Astrocyte of the spinal cord (primary cell): ENCODE data around the gene ABCC11.

Source experiments
- DNase-seq: peaks from one replicate; pipeline ENCODE4 v3.0.0; 2011; ENCODE audit warnings: low read depth, low spot score
- H3K4me3 ChIP-seq: 2 replicates; pipeline ENCODE4 v1.5.1; 2011; ENCODE audit warnings: low read depth, mild to moderate bottlenecking, low read length, moderate library complexity
- in situ Hi-C: cut with HindIII; loops from 2 replicates; pipeline ENCODE4 v1.10.0; 2017; ENCODE audit warnings: low sequenced_read_pairs
- TF ChIP-seq, protein P1 (sequence below): IDR thresholded peaks from 2 replicates; pipeline ENCODE4 v1.5.1; 2012; ENCODE audit warnings: low read depth, mild to moderate bottlenecking, low read length, inconsistent platforms

The ABCC11 gene

DNA sequence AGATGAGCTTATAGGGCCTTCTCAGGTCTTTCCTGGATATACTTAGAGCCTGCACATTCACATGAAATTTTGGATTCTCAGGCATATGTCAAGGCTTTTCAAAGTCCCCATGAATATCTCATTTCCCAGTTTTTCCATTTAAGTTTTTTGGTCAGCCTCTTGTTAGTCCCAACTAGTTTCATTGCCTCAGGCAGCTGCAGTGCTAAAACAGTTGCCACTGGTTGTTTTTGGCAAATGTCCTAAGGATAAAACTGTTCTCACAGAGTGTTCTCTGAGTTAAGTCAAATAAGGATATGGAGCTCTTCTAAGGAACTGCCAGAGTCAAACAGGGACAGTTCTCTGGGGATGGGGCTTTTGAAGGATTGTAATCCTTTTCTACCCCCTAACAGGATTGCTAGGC, 39.9 kb upstream of the ABCC11 start:
- in situ Hi-C loops: no loop called here
- TF ChIP-seq, protein P1, sequence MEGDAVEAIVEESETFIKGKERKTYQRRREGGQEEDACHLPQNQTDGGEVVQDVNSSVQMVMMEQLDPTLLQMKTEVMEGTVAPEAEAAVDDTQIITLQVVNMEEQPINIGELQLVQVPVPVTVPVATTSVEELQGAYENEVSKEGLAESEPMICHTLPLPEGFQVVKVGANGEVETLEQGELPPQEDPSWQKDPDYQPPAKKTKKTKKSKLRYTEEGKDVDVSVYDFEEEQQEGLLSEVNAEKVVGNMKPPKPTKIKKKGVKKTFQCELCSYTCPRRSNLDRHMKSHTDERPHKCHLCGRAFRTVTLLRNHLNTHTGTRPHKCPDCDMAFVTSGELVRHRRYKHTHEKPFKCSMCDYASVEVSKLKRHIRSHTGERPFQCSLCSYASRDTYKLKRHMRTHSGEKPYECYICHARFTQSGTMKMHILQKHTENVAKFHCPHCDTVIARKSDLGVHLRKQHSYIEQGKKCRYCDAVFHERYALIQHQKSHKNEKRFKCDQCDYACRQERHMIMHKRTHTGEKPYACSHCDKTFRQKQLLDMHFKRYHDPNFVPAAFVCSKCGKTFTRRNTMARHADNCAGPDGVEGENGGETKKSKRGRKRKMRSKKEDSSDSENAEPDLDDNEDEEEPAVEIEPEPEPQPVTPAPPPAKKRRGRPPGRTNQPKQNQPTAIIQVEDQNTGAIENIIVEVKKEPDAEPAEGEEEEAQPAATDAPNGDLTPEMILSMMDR: no peak
- DNase-seq: no peak

DNA sequence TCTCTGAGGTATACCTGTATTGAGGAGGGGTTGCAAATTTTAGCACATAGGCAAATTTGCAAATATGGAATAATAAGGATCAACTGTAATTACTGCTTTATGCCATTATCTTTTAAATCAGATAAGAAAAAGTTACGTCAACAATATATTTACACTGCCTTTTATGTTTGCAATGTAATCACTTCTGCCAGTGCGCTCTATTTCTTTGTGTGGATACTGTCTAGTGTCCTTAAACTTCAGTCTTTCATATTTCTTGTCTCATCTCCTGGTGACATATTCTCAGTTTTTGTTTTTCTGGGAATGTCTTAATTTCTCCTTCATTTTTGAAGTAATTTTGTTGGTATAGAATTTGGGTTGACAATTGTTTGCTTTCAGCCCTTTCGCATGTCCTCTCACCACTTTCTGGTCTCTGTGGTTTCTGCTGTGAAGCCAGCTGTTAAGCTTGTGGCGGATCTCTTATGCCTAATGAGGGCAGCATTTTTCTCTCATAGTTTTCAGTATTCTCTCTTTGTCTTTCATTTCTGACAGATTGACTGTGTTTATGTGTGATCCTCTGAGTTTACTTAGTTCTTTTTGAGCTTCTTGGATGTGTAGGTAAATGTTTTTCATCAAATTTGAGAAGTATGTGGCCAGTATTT, 37.6 kb upstream of the ABCC11 start:
- TF ChIP-seq, protein P1: no peak
- DNase-seq: no peak
- in situ Hi-C loops: no loop called here
- no peak overlapping the region for H3K4me3 ChIP-seq

More for the DNA sequence above, 39.9 kb upstream of the ABCC11 start:
- H3K4me3 ChIP-seq: no peak overlapping the region

DNA sequence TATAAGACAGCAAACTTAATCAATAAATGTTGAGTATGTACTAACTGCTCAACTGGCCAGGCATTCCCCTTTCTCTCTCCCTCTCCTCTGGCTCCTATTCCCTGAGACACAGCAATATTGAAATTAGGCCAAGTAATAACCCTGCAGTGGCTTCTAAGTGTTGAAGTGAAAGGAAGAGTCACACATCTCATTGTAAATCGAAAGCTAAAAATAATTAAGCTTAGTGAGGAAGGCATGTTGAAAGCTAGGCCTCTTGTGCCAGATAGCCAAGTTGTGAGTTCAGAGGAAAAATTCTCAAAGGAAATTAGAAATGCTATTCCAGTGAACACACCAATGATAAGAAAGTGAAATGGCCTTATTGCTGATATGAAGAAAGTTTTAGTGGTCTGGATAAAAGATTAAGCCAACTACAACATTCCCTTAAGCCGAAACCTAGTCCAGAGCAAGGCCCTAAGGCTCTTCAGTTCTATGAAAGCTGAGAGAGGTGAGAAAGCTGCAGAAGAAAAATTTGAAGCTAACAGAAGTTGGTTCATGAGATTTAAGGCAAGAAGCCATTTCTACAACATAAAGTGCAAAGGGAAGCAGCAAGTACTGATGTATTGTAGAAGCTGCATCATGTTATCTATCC, 35.4 kb upstream of the ABCC11 start:
- TF ChIP-seq, protein P1: no peak
- no peak overlapping the region for H3K4me3 ChIP-seq
- DNase-seq: no peak
- in situ Hi-C loops: no loop called here

GRCh38 chr16:48280546-48280945, 33.2 kb upstream of the ABCC11 start:
- no peak overlapping the region for H3K4me3 ChIP-seq
- DNase-seq: no peak
- in situ Hi-C loops: no loop called here
- TF ChIP-seq, protein P1: no peak

DNA sequence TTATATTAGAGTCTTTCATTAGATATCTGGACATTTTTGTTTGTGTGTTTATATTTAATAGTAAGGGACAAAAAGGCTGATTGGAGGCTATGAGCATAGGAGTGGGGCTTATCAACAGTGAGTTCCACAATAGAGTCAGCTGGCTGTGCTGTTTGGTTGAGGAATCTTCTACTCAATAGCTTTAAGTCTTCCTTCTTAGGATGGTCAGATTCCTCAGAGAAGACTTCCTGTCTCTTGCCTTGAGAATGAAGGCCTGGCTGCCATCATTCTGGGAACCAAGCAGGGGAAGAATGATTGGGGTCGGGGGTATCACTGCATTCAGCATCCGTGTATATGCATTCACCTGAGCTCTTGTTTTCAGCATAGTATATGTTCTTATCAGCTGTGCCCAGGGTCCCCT, 31.9 kb upstream of the ABCC11 start:
- in situ Hi-C loops: no loop called here
- DNase-seq: no peak
- no peak overlapping the region for H3K4me3 ChIP-seq
- TF ChIP-seq, protein P1: no peak

GRCh38 chr16:48277158-48277557, 29.8 kb upstream of the ABCC11 start:
- in situ Hi-C loops: no loop called here
- DNase-seq: no peak
- TF ChIP-seq, protein P1: no peak
- no peak overlapping the region for H3K4me3 ChIP-seq
